ENCODE results near the gene PIAS4. TPM values are rescaled to one million over a fixed set of nuclear protein-coding genes. Genes with fewer than 3 reads are reported as not detected.

PIAS4 gene
- total RNA-seq, 2 experiments from 2014 or later, result 33.3 to 40.4 TPM

DNA sequence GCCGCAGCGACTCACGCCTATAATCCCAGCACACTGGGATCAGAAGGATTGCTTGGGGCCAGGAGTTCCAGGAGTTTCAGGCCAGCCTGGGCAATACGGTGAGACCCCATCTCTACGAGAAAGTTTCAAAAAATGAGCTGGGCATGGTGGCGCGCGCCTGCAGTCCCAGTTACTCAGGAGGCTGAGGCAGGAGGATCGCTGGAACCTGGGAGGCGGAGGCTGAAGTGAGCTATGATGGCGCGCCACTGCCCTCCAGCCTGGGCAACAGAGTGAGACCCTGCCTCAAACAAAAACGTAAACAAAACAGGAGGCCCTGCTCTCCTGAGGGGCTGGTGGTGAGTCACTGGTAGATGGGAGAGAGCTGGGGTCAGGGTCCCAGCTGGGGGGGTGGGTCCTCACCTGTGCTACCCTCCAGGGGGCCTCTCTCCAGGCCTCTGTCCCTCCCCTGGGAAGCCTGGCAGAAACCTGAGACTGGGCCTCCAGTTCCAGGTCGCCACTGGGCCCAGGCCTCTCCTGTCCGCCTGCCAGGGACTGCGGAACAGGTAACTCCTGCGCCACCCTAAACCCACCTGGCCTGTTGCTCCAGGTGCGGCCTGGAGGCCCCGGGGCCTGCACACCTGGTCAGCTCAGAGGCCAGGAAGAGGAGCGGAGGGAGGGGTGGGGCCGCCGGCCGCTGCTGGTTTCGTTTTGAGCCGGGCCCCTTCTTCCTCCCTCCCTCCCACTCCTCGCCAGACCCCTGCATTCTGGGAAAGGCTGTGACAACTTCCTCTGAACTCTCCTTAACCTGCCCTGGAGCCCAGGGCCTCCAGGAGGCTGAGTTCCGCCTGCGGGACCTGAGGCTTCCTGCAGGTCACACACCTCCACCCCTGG lies 76.4 kb downstream of the PIAS4 start:
- Mint-ChIP-seq H3K27me3 (no peaks in the 10 kb centered on the region), H3K4me3 (peak overlapping the region; percentile 41), H3K27ac (peak overlapping the region; percentile 88), H3K4me1 (peaks cover 64% of the 10 kb centered on the region), H3K9me3 (no peaks in the 10 kb centered on the region), H3K36me3 (ENCODE audit: low read depth) (peaks cover 5% of the 10 kb centered on the region)
- DNase-seq, result peak; percentile 52
- ChIA-PET CTCF (no interaction called here), POLR2A (no interaction called here)

GRCh38 chr19:4084547-4084877 lies 77.0 kb downstream of the PIAS4 start:
- peak overlapping the region; percentile 88 for H3K27ac Mint-ChIP-seq
- ChIA-PET CTCF (no interaction called here), POLR2A (no interaction called here)
- peaks cover 9% of the 10 kb centered on the region for H3K36me3 Mint-ChIP-seq (ENCODE audit: low read depth)
- no peaks in the 10 kb centered on the region for H3K27me3 Mint-ChIP-seq
- no peaks in the 10 kb centered on the region for H3K9me3 Mint-ChIP-seq
- peaks cover 70% of the 10 kb centered on the region for H3K4me1 Mint-ChIP-seq
- H3K4me3 Mint-ChIP-seq, result peak overlapping the region; percentile 41
- DNase-seq, result no peak

DNA sequence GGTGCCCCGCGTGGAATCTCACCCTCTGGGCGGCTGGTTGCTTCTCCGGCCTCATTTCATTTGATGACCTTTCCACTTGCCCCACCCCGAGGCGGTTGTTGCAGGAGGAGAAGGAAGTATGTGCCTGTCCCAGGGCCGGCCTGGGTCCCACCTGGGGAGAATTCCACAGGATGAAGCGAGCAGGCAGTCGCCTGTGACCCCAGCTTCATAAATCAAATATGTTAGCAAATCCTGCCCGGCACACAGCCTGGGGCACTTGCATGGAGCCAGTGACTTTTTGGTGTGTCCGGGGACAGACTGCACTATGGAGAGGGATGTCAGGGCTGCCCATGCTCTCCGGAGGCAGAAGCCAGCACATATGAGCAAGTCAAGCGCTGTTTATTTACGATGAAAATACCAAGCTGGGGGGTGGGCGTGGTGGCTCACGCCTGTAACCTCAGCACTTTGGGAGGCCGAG lies 78.9 kb downstream of the PIAS4 start:
- DNase-seq, result no peak
- Mint-ChIP-seq H3K36me3 (ENCODE audit: low read depth) (peaks cover 15% of the 10 kb centered on the region), H3K4me1 (peaks cover 70% of the 10 kb centered on the region), H3K9me3 (no peaks in the 10 kb centered on the region), H3K4me3 (peak overlapping the region; percentile 33), H3K27me3 (no peaks in the 10 kb centered on the region), H3K27ac (peak overlapping the region; percentile 86)
- ChIA-PET POLR2A (no interaction called here), CTCF (no interaction called here)

GRCh38 chr19:4087787-4088679 lies 80.5 kb downstream of the PIAS4 start:
- peaks cover 15% of the 10 kb centered on the region for H3K36me3 Mint-ChIP-seq (ENCODE audit: low read depth)
- no peaks in the 10 kb centered on the region for H3K9me3 Mint-ChIP-seq
- DNase-seq, result no peak
- H3K27ac Mint-ChIP-seq, result peak overlapping the region; percentile 96
- ChIA-PET CTCF (interaction anchor here (0.7 to 1.0 kb wide), 2 partner anchors 15 to 100 kb away, joined by 3 read pairs; no protein-coding TSS in a partner anchor), POLR2A (interaction anchor here (0.5 kb wide), 1 partner anchor 17 kb away, joined by 4 read pairs; no protein-coding TSS in a partner anchor)
- H3K4me1 Mint-ChIP-seq, result peaks cover 66% of the 10 kb centered on the region
- peak overlapping the region; percentile 65 for H3K4me3 Mint-ChIP-seq
- no peaks in the 10 kb centered on the region for H3K27me3 Mint-ChIP-seq

GRCh38 chr19:4088975-4089374 lies 81.4 kb downstream of the PIAS4 start:
- POLR2A ChIA-PET, result interaction anchor here (0.5 to 1.2 kb wide), 2 partner anchors 16 kb away, joined by 3 to 4 read pairs; no protein-coding TSS in a partner anchor
- Mint-ChIP-seq H3K4me1 (peaks cover 65% of the 10 kb centered on the region), H3K27ac (peak overlapping the region; percentile 96), H3K4me3 (peak overlapping the region; percentile 65), H3K27me3 (no peaks in the 10 kb centered on the region), H3K36me3 (ENCODE audit: low read depth) (peaks cover 21% of the 10 kb centered on the region), H3K9me3 (no peaks in the 10 kb centered on the region)
- CTCF ChIA-PET, result interaction anchor here (0.8 to 1.6 kb wide), 4 partner anchors 10 to 101 kb away, joined by 3 to 6 read pairs (median 4); no protein-coding TSS in a partner anchor
- peak; percentile 85 for DNase-seq

Small RNA genes lying within 50 kb of the gene (microRNA-seq; reads per million reads assigned to microRNA genes)
- gene MIR637 (ENCODE audit: borderline microRNAs expressed, borderline replicate concordance), result not detected

Other genes with a start within 250 kb of the PIAS4 start
- gene APBA3, start 246.0 kb upstream of the PIAS4 start, total RNA-seq, result 10 to 100 TPM; 45.8 to 46.2 TPM
- gene MRPL54, start 245.1 kb upstream of the PIAS4 start, total RNA-seq, result 10 to 100 TPM; 78.4 to 81.3 TPM
- not detected for gene RAX2, start 235.5 kb upstream of the PIAS4 start, total RNA-seq
- 10 to 100 TPM; 14.8 to 18.3 TPM for gene MATK, start 221.4 kb upstream of the PIAS4 start, total RNA-seq
- gene ZFR2, start 138.7 kb upstream of the PIAS4 start, total RNA-seq, result under 1 TPM in 1 of 2 experiments, not detected in 1; 0.37 TPM
- not detected for gene ATCAY, start 127.1 kb upstream of the PIAS4 start, total RNA-seq
- not detected for gene NMRK2, start 74.7 kb upstream of the PIAS4 start, total RNA-seq
- gene DAPK3, start 36.6 kb upstream of the PIAS4 start, total RNA-seq, result 10 to 100 TPM; 35.5 to 41.8 TPM
- 1,000 to 10,000 TPM; 1,428 to 1,492 TPM for gene EEF2, start 22.3 kb upstream of the PIAS4 start, total RNA-seq
- gene ZBTB7A, start 59.2 kb downstream of the PIAS4 start, total RNA-seq, result 10 to 100 TPM; 39.4 to 47.5 TPM
- gene MAP2K2, start 116.4 kb downstream of the PIAS4 start, total RNA-seq, result 100 to 1,000 TPM; 175 to 202 TPM
- gene CREB3L3, start 145.9 kb downstream of the PIAS4 start, total RNA-seq, result under 1 TPM in 1 of 2 experiments, not detected in 1; 0.07 TPM
- 10 to 100 TPM; 31.3 to 35.2 TPM for gene SIRT6, start 174.8 kb downstream of the PIAS4 start, total RNA-seq
- under 1 TPM; 0.60 to 0.72 TPM for gene ANKRD24, start 175.0 kb downstream of the PIAS4 start, total RNA-seq
- 1 to 10 TPM in 1 of 2 experiments, under 1 TPM in 1; 0.27 to 1.2 TPM for gene EBI3, start 221.8 kb downstream of the PIAS4 start, total RNA-seq
- 10 to 100 TPM; 24.8 to 25.5 TPM for gene YJU2, start 239.3 kb downstream of the PIAS4 start, total RNA-seq